HUES6 (cell line): ENCODE results near the gene SNORC.

ENCODE experiments used
- H3K27ac ChIP-seq: 2 replicates; pipeline ENCODE4 v1.7.0; 2013; ENCODE audit warnings: low read depth, mild to moderate bottlenecking, low read length, inconsistent platforms
- H3K27me3 ChIP-seq: 2 replicates; pipeline ENCODE4 v1.6.1; 2013; ENCODE audit warnings: low read length; ENCODE audit not compliant: control insufficient read depth, insufficient read depth
- H3K36me3 ChIP-seq: 2 replicates; pipeline ENCODE4 v1.6.1; 2013; ENCODE audit warnings: low read length; ENCODE audit not compliant: control insufficient read depth, insufficient read depth
- H3K4me1 ChIP-seq: 2 replicates; pipeline ENCODE4 v1.6.1; 2013; ENCODE audit warnings: low read length; ENCODE audit not compliant: control insufficient read depth, insufficient read depth
- H3K4me3 ChIP-seq: 2 replicates; pipeline ENCODE4 v1.5.1; 2013; ENCODE audit warnings: low read depth, low read length
- H3K9ac ChIP-seq: one replicate; pipeline ENCODE4 v1.6.1; 2013; ENCODE audit warnings: mild to moderate bottlenecking, low read length
- H3K9me3 ChIP-seq: 2 replicates; pipeline ENCODE4 v1.6.1; 2013; ENCODE audit warnings: low read depth, low read length; ENCODE audit not compliant: control insufficient read depth, insufficient read depth

The SNORC gene

DNA sequence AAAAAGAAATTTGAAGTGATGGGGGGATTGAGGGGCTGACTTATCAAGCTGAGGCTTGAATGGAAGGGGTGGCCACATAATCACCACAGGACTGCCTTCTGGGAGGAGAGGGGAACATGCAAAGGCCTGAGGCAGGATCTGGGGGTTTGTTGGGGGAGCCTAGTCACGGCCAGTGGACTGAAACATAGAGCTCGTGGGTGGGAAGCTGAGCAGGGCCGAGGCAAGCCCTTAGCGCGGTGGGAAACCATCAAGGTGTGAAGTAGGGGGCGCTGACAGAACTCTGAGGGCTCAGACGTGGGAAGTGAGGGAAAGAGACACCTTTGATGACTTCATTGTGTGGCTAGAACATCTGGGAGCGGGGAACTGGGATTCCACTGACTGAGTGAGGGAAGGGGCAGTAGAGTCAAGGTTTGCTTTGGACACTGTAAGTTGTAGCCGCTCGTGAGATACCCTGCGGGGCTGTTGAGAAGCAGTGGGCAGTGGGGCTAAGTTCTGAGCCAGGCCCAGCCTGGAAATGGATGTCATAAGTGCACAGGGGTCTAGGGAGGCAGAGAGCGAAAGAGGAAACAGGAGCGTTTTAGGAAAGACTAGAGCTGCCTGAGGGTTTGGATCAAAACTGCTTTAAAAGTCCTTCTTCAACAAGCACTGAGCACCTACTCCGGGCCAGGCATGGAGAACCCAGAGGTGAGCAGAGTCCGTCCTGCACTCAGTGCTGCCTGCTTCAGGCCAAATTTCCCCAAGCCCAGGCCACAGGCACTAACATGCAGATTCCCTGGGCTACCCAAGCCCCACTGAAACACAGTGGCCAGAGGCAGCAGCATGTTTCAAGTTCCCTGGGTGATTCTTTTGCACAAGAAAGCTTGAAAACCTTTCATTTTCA, 686 bp upstream of the SNORC start:
- Histone ChIP-seq H3K36me3 (no peaks in the 10 kb centered on the region), H3K4me1 (peaks cover 4% of the 10 kb centered on the region; the same call in 1 of the 2 replicates), H3K9ac (no peak overlapping the region), H3K27me3 (peaks cover under 1% of the 10 kb centered on the region), H3K4me3 (no peak overlapping the region), H3K9me3 (no peaks in the 10 kb centered on the region), H3K27ac (no peak overlapping the region)

DNA sequence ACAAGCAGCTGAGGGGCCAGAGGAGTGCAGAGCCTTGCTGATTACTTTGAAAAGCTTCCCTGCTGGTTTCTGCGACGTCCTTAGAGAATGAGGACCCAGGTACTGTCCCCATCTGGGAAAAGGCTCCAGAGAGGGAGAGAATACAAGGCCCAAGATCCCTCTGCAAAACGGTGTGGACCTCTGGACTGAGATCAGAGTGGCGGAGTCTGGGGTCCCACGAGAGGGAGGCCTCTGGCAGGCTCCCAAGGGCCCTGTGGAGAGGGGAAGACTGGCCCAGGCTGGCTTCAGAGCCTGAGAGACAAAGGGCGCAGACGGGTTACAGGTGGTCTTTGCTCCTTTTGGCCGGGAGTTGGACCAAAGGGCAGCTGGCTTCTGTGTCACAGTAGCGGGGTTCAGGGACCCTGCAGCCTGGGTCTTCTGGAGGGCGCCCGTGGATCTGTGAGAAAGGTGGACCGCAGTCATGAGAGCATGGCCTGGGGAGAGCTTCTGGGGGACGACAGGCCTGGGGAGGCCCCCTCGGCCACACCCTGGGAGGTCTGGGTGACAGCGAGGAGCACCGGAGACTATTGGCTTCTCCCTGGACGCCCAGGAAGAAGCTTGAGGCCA, 805 bp downstream of the SNORC start:
- H3K4me1 ChIP-seq: peaks cover 4% of the 10 kb centered on the region; the same call in 1 of the 2 replicates
- no peak overlapping the region for H3K27ac ChIP-seq
- no peak overlapping the region for H3K4me3 ChIP-seq
- H3K27me3 ChIP-seq: peaks cover 15% of the 10 kb centered on the region
- no peak overlapping the region for H3K9ac ChIP-seq
- H3K9me3 ChIP-seq: no peaks in the 10 kb centered on the region
- no peaks in the 10 kb centered on the region for H3K36me3 ChIP-seq

DNA sequence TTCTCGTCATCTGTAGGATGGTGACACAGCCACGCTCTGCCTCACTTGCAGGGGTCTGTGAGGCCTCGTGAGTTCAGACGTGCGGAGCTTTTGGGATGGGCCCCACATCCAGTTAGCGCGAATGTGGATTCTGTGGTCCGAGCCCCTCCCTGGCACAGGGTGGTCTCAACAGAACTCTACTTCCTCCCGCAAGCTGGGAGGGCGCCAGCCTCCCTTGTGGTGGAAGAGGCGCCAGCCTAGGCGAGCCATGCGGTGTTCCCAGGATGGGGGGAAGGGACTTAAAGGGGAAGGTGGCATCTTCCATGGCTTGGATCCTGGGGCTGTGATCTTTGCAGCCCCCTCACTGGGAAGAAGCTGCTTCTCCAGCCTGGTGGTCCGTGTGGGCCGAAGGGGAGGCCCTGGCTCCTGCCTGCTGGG, 1.4 kb downstream of the SNORC start:
- H3K27me3 ChIP-seq: peaks cover 19% of the 10 kb centered on the region
- no peak overlapping the region for H3K9ac ChIP-seq
- no peaks in the 10 kb centered on the region for H3K9me3 ChIP-seq
- peaks cover 4% of the 10 kb centered on the region; the same call in 1 of the 2 replicates for H3K4me1 ChIP-seq
- H3K27ac ChIP-seq: no peak overlapping the region
- no peaks in the 10 kb centered on the region for H3K36me3 ChIP-seq
- H3K4me3 ChIP-seq: no peak overlapping the region

- Histone ChIP-seq H3K36me3 (no peaks in the 10 kb centered on the region), H3K27me3 (peaks cover 26% of the 10 kb centered on the region), H3K9ac (no peak overlapping the region), H3K4me1 (peaks cover 8% of the 10 kb centered on the region; the same call in 1 of the 2 replicates), H3K27ac (no peak overlapping the region), H3K4me3 (no peak overlapping the region), H3K9me3 (no peaks in the 10 kb centered on the region)
Measured at GRCh38 chr2:232871835-232872736, 2.0 kb downstream of the SNORC start.

DNA sequence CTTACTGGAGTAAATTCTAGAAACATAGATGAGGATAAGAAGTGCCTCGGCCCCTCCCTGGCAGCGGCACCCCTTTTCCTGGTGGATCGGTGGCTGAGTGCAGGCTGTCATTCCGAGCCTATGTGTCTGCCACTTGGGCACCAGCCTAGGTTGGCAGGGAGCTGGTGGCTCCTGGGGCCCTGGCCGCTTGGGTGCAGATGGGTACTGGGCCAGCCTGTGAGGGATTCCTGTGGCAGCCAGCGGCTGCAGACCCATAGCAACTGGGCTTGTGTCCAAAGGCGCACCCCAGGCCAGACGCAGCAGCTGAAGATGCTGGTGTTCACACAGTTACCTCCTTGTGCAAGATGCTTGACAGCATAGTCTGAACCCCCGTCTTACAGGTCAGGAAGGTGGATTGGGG, 2.8 kb downstream of the SNORC start:
- Histone ChIP-seq H3K27ac (no peak overlapping the region), H3K9me3 (no peaks in the 10 kb centered on the region)

GRCh38 chr2:232873292-232873908, 3.3 kb downstream of the SNORC start:
- H3K4me3 ChIP-seq: no peak overlapping the region
- H3K9ac ChIP-seq: no peak overlapping the region
- no peak overlapping the region for H3K27ac ChIP-seq
- peaks cover 39% of the 10 kb centered on the region for H3K27me3 ChIP-seq
- H3K9me3 ChIP-seq: no peaks in the 10 kb centered on the region
- peaks cover 10% of the 10 kb centered on the region; the same call in 1 of the 2 replicates for H3K4me1 ChIP-seq
- no peaks in the 10 kb centered on the region for H3K36me3 ChIP-seq

More for the DNA sequence above, 2.8 kb downstream of the SNORC start:
- Histone ChIP-seq H3K4me1 (peaks cover 10% of the 10 kb centered on the region; the same call in 1 of the 2 replicates), H3K4me3 (no peak overlapping the region), H3K9ac (no peak overlapping the region), H3K36me3 (no peaks in the 10 kb centered on the region), H3K27me3 (peaks cover 33% of the 10 kb centered on the region)

- H3K27ac ChIP-seq: no peak overlapping the region
- peaks cover 10% of the 10 kb centered on the region; the same call in 1 of the 2 replicates for H3K4me1 ChIP-seq
- no peaks in the 10 kb centered on the region for H3K9me3 ChIP-seq
- no peak overlapping the region for H3K9ac ChIP-seq
- H3K36me3 ChIP-seq: no peaks in the 10 kb centered on the region
- no peak overlapping the region for H3K4me3 ChIP-seq
- peaks cover 39% of the 10 kb centered on the region for H3K27me3 ChIP-seq
Measured at GRCh38 chr2:232873909-232874641, 4.0 kb downstream of the SNORC start.

DNA sequence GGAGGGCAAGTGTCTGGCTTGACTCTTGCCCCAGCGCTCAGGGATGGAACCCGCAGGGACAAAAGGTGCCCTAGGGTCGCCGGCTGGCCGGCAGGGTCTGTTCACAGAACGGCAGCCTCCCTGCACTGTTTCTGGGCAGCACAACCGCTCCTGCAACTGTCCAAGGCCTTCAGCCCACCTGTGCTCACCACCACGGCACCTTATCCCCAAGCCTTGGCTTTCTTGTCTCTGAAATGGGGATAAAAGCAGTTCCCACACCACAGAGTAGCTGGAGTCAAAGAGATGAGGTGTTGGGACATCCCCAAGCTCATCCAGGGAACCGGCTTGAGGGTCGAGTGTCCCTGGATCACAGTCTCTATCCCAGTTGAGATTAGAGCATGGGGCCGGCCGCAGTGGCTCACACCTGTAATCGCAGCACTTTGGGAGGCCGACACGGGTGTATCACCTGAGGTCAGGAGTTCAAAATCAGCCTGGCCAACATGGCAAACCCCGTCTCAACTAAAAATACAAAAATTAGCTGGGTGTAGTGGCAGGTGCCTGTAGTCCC, 4.7 kb downstream of the SNORC start:
- Histone ChIP-seq H3K27me3 (peaks cover 39% of the 10 kb centered on the region), H3K9ac (no peak overlapping the region), H3K27ac (no peak overlapping the region), H3K36me3 (no peaks in the 10 kb centered on the region), H3K4me3 (no peak overlapping the region), H3K4me1 (0 out of 2 replicates have a peak, but pooled peaks cover 6% of the 10 kb centered on the region), H3K9me3 (no peaks in the 10 kb centered on the region)

- H3K36me3 ChIP-seq: no peaks in the 10 kb centered on the region
- H3K27me3 ChIP-seq: peaks cover 39% of the 10 kb centered on the region
- H3K27ac ChIP-seq: no peak overlapping the region
- H3K9ac ChIP-seq: no peak overlapping the region
- 0 out of 2 replicates have a peak, but pooled peaks cover 6% of the 10 kb centered on the region for H3K4me1 ChIP-seq
- H3K4me3 ChIP-seq: peak overlapping the region; percentile 50
- H3K9me3 ChIP-seq: no peaks in the 10 kb centered on the region
Measured at GRCh38 chr2:232875256-232876121, 5.4 kb downstream of the SNORC start.
